ENCODE results near the gene VSIG4.
A peak's percentile ranks its signal among the peaks of the same experiment; 100 is the strongest.

VSIG4 gene

GRCh38 chrX:66008328-66008970 lies 31.4 kb downstream of the VSIG4 start:
- no peak for DNase-seq (ENCODE audit: low read depth)

GRCh38 chrX:66007851-66008250 lies 32.0 kb downstream of the VSIG4 start:
- no peak for DNase-seq (ENCODE audit: low read depth)

- DNase-seq (ENCODE audit: low read depth), result no peak
Measured at GRCh38 chrX:66005830-66006449, 33.9 kb downstream of the VSIG4 start.

GRCh38 chrX:66004928-66005829 lies 34.7 kb downstream of the VSIG4 start:
- DNase-seq (ENCODE audit: low read depth), result no peak

- DNase-seq (ENCODE audit: low read depth), result no peak
Measured at GRCh38 chrX:66002824-66003680, 36.8 kb downstream of the VSIG4 start.

GRCh38 chrX:66001596-66001995 lies 38.3 kb downstream of the VSIG4 start:
- no peak for DNase-seq (ENCODE audit: low read depth)

- no peak for DNase-seq (ENCODE audit: low read depth)
Measured at GRCh38 chrX:66000628-66001272, 39.1 kb downstream of the VSIG4 start.

- no peak for DNase-seq (ENCODE audit: low read depth)
Measured at GRCh38 chrX:66000178-66000577, 39.7 kb downstream of the VSIG4 start.

- no peak for DNase-seq (ENCODE audit: low read depth)
Measured at GRCh38 chrX:65999563-66000148, 40.2 kb downstream of the VSIG4 start.

GRCh38 chrX:65999029-65999562 lies 40.8 kb downstream of the VSIG4 start:
- no peak for DNase-seq (ENCODE audit: low read depth)

GRCh38 chrX:65997978-65998717 lies 41.7 kb downstream of the VSIG4 start:
- DNase-seq (ENCODE audit: low read depth), result no peak

- no peak for DNase-seq (ENCODE audit: low read depth)
Measured at GRCh38 chrX:65994519-65995506, 45.1 kb downstream of the VSIG4 start.

- no peak for DNase-seq (ENCODE audit: low read depth)
Measured at GRCh38 chrX:65993915-65994460, 45.9 kb downstream of the VSIG4 start.

GRCh38 chrX:65993332-65993731 lies 46.5 kb downstream of the VSIG4 start:
- DNase-seq (ENCODE audit: low read depth), result no peak

- DNase-seq (ENCODE audit: low read depth), result no peak
Measured at GRCh38 chrX:65990702-65991101, 49.2 kb downstream of the VSIG4 start.

GRCh38 chrX:65987811-65988210 lies 52.1 kb downstream of the VSIG4 start:
- no peak for DNase-seq (ENCODE audit: low read depth)

GRCh38 chrX:65985922-65986588 lies 53.8 kb downstream of the VSIG4 start:
- peak; percentile 24 for DNase-seq (ENCODE audit: low read depth)

- no peak for DNase-seq (ENCODE audit: low read depth)
Measured at GRCh38 chrX:65985211-65985610, 54.7 kb downstream of the VSIG4 start.

Measured in stromal cell of bone marrow (primary cell).